ENCODE results near the gene KIAA1755.

DNA sequence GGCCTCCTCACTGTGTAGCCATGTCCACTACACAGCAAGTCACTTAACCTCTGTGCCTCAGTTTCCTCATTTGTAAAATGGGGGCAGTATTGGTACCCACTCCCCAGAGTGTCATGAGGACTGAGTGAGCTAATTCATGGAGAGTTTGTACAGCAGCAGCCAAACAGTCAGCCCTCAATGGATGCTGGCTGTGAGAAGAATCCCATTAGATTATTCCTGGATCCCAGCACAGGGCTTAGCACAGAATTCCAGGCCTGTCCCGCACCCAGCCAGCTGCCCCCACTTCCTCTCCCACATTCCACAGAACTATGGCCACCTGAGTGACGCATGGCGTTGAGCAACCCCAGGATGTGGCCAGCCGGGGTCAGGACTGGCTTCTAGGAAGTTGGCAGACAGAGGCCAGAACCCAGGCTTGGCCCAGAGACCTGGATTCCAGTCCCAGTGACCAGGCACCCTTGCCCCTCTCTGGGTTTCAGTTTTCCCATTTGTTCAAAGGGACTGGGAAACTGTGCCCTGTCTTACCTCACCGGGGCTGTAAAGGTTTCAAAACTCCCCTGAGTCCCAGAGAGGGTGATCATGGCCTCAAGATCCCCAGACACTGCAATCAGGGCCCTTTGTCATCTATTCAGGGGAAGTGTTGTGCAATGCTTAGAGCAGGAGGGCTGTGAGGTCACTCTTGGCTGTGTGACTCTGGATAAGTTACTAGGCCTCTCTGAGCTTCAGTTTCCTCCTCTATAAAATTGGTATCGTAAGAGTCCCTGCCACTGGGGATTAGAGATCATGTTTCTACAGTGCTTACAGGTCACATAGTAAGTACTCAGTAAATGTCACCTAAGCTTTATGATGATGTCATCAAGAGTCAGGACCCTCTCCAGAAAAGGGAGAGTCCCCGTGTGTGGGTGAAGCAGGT is 92.4 kb downstream of the KIAA1755 start:
- TF ChIP-seq POLR2A (IDR thresholded peaks at IDR 0.05), result no peak
- TF ChIP-seq, protein P1, sequence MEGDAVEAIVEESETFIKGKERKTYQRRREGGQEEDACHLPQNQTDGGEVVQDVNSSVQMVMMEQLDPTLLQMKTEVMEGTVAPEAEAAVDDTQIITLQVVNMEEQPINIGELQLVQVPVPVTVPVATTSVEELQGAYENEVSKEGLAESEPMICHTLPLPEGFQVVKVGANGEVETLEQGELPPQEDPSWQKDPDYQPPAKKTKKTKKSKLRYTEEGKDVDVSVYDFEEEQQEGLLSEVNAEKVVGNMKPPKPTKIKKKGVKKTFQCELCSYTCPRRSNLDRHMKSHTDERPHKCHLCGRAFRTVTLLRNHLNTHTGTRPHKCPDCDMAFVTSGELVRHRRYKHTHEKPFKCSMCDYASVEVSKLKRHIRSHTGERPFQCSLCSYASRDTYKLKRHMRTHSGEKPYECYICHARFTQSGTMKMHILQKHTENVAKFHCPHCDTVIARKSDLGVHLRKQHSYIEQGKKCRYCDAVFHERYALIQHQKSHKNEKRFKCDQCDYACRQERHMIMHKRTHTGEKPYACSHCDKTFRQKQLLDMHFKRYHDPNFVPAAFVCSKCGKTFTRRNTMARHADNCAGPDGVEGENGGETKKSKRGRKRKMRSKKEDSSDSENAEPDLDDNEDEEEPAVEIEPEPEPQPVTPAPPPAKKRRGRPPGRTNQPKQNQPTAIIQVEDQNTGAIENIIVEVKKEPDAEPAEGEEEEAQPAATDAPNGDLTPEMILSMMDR (IDR thresholded peaks at IDR 0.05), result no peak

Data from body of pancreas (tissue), 4 donors.